Cardiac fibroblast (primary cell): ENCODE measurements around the gene PTPRJ.
"Not testable (repeated sequence)": the region's sequence is repeated elsewhere in the genome, so short reads cannot be mapped to it uniquely, and the experiment has no call there.

ENCODE experiments used
- DNase-seq, 2 donors: peaks; one replicate each; pipeline versions ENCODE4 v3.0.0 to v3.0.0-alpha.2; 2010; ENCODE audit warnings: low read depth in 2 of 2
- H3K4me3 ChIP-seq, 2 donors: replicated peaks in 1 of 2; 1 replicate in 1 of 2; 2 replicates in 1 of 2; pipeline ENCODE4 v1.5.1; 2011; ENCODE audit warnings: low read depth in 2 of 2, low read length in 2 of 2, mild to moderate bottlenecking in 2 of 2, moderate library complexity in 1 of 2
- TF ChIP-seq, protein P1 (sequence below): IDR thresholded peaks from one replicate; pipeline ENCODE4 v1.5.1; 2011; ENCODE audit warnings: low read depth, mild to moderate bottlenecking, low read length, inconsistent platforms

PTPRJ gene

DNA sequence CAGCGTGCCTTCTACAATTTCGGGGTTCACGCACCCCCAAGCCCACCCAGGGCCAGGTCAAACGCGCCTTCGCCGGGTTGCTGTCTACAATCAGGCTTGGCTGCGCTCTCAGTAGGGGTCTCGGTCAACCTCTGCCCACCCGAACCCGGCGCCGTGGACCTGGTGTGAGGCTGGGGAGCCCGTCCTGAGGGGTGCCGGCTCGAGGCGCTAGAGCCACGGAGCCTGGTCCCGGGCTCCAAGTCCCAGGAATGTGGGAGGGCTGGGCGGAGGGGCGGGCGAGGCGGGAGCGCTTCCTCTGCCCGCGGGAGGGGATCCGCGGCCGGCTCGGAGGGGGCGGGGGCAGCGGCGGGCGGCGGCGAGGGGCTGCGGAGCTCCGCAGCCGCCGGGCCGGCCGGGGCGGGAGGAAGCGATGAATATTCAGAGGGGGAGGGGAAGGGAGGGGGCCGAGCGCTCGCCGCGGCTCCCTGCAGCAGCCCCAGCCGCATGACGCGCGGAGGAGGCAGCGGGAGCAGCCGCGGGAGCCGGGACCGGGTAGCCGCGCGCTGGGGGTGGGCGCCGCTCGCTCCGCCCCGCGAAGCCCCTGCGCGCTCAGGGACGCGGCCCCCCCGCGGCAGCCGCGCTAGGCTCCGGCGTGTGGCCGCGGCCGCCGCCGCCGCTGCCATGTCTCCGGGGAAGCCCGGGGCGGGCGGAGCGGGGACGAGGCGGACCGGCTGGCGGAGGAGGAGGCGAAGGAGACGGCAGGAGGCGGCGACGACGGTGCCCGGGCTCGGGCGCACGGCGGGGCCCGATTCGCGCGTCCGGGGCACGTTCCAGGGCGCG lies at the start of gene PTPRJ:
TSS of gene PTPRJ (plus strand) at position 472 of the 819 bp plus-strand sequence. CDS start 354 bp downstream, outside the sequence.
- TF ChIP-seq, protein P1, sequence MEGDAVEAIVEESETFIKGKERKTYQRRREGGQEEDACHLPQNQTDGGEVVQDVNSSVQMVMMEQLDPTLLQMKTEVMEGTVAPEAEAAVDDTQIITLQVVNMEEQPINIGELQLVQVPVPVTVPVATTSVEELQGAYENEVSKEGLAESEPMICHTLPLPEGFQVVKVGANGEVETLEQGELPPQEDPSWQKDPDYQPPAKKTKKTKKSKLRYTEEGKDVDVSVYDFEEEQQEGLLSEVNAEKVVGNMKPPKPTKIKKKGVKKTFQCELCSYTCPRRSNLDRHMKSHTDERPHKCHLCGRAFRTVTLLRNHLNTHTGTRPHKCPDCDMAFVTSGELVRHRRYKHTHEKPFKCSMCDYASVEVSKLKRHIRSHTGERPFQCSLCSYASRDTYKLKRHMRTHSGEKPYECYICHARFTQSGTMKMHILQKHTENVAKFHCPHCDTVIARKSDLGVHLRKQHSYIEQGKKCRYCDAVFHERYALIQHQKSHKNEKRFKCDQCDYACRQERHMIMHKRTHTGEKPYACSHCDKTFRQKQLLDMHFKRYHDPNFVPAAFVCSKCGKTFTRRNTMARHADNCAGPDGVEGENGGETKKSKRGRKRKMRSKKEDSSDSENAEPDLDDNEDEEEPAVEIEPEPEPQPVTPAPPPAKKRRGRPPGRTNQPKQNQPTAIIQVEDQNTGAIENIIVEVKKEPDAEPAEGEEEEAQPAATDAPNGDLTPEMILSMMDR, result no peak
- peak within 1 kb of the TSS; percentile 60 to 70 for H3K4me3 ChIP-seq
- peak; percentile 29 to 65 for DNase-seq

DNA sequence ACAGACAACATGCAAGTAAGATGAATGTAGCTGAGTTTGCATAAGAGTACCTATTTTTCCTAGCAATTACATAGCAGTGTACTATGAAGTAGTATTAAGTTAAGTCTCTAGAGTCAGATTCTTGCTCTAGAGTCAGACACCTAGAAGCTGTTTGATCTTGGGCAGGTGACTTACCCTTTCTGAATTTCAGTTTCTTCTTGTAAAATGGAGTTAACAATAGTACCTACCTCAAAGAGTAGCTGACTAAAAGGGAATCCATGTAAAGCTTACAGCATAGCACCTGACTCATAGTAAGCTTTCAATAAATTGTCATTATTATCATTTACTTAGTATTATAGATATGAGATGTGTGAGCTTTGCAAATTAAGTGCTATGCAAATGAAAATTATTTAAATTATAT lies 47.8 kb upstream of the PTPRJ start:
- no peak for DNase-seq
- TF ChIP-seq, protein P1, result no peak
- H3K4me3 ChIP-seq, result no peak overlapping the region

DNA sequence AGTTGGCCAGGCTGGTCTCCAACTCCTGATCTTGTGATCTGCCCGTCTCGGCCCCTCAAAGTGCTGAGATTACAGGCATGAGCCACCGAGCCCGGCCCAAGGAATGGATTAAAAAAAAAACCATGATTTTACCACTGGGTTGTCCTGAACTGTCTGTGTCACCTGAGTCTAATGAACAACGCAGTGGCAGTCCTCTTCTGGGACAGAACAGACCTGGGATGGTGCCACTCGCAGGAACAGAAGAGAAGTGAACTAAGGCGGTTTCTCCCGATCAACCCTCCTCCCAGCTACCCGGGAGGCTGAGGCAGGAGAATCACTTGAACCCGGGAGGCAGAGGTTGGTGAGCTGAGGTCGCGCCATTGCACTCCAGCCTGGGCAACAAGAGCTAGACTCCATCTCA lies 46.6 kb upstream of the PTPRJ start:
- not testable (repeated sequence) for DNase-seq, H3K4me3 ChIP-seq

DNA sequence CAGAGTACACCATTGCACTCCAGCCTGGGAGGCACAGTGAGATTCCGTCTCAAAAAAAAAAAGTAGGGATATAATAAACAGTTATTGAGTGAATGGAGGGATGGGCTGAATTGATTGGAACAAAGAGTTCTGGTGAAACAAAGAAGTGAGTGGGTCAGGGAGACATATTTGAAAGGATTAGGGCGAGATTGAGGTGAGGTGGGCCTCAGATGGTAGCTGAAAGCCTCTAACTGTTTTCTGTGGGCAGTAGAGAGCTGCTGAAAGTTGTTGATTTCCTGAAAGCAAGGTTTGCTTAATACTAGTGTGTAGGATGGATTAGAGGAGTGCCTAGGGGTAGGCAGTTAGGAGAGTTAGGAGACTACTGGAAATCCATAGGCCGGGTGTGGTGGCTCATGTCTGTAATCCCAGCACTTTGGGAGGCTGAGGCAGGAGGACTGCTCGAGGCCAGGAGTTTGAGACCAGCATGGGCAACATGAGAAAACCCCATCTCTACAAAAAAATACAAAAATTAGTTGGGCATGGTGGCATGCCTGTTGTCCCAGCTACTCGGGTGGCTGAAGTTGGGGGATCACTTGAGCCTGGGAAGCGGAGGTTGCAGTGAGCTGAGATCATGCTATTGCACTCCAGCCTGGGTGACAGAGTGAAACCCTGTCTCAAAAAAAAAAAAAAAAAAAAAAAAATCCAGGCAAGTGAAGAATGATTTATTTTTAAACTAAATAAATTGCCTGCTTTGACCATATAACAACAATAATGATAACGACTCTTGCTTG lies 41.4 kb upstream of the PTPRJ start:
- no peak for DNase-seq
- H3K4me3 ChIP-seq, result no peak overlapping the region
- TF ChIP-seq, protein P1, result no peak

DNA sequence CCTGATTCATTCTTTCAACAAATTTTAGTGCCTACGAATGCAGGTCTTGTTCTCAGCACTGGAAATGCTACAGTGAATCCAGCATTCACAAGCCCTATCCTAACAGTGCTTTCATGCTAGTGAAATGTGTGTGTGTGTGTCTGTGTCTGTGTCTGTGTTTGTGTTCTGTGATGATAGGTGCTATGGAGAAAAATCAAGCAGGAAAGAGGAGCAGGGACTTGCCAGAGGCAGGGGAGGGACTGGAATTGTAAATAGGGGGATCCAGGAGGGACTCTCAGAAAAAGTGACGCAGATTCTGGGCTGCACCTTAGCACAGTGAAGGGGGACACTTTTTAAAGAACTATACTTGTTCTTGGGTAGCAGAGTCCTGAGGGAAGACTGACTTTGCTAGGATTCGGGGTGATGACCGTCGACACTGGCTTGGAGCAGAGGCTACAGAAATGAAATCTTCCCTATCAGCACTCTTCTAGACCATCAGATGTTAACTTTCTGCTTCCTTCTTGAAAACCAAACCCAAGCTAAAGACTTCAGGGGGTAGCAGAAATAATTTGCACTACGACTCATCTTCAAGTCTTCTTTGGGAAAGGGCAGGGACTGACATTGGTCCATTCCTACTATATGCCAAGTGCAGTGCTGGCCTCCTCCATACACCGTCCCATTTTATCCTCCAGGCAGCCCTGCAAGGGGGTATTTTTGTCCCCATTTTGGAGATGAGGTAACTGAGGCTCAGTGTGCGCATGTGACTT lies 39.3 kb upstream of the PTPRJ start:
- no peak overlapping the region for H3K4me3 ChIP-seq
- TF ChIP-seq, protein P1, result no peak
- no peak for DNase-seq

DNA sequence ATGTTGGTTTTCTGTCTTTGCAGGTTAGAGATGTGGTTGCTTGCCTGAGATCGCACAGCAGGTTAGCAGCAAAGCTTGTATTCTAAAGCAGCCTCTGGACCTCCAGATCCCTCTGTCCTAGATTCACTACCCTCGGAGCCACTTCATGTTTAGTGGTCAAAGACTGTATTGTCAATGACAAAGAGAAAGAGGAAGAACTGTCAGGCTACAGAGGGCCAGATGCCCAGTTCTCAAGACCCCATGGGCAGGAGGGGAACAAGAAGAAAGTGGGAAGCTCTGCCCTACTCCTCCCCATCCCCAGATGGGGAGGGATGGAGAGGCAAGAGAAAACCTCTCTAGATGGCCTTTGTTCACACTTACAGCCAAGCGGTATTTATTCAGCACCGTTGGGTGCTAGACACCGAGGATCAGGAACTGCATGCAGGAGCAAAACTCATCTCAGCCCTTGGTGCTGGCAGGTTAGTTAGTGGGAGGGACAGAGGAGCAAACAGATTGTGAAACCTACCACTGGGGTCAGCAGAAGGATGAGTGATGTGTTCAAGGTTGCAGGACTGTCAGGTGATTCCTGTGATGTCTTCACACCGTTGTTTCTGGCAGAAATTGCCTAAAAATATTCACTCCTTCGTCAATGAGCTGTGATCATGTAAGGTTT lies 38.3 kb upstream of the PTPRJ start:
- no peak for DNase-seq
- H3K4me3 ChIP-seq, result no peak overlapping the region
- TF ChIP-seq, protein P1, result no peak
